HCT116 (cell line): ENCODE data around the gene LCE4A.

Experiments
- CEBPB ChIP-seq: IDR thresholded peaks from 2 replicates; pipeline ENCODE4 v1.6.1; 2012; ENCODE audit warnings: low read depth
- EGR1 ChIP-seq: IDR thresholded peaks from 2 replicates; pipeline ENCODE4 v1.6.1; 2012; ENCODE audit warnings: low read depth
- MAX ChIP-seq: IDR thresholded peaks from 2 replicates; pipeline ENCODE4 v1.6.1; 2012
- POLR2A ChIP-seq: IDR thresholded peaks from 2 replicates; pipeline ENCODE4 v1.7.0; 2011; ENCODE audit warnings: borderline replicate concordance; ENCODE audit not compliant: insufficient read depth, insufficient read length; ENCODE audit errors: extremely low read depth
- POLR2AphosphoS5 ChIP-seq: IDR thresholded peaks from 2 replicates; pipeline ENCODE4 v1.6.1; 2011; ENCODE audit warnings: mild to moderate bottlenecking, low read depth, low read length, moderate library complexity
- RAD21 ChIP-seq: IDR thresholded peaks from 2 replicates; pipeline ENCODE4 v1.6.1; 2012; ENCODE audit warnings: low read depth, mild to moderate bottlenecking
- REST ChIP-seq: IDR thresholded peaks from 2 replicates; pipeline ENCODE4 v1.6.1; 2012; ENCODE audit warnings: low read depth
- YY1 ChIP-seq: IDR thresholded peaks from 2 replicates; pipeline ENCODE4 v1.6.1; 2011; ENCODE audit warnings: low read length, low read depth, moderate library complexity, mild to moderate bottlenecking; ENCODE audit not compliant: insufficient replicate concordance; ENCODE audit errors: extremely low read depth
- ZNF274 ChIP-seq: fragments of 200-500 bp; sonication (Bioruptor generic); IDR thresholded peaks from 2 replicates; pipeline ENCODE4 v1.6.1; 2014; ENCODE audit warnings: mild to moderate bottlenecking, low read depth, low read length, inconsistent platforms
- TF ChIP-seq, protein P1 (sequence below), 3 experiments: fragments of 200-600 bp in 1 of 3; sonication (generic) in 1 of 3; IDR thresholded peaks in 2 of 3; conservative IDR thresholded peaks in 1 of 3; 2 replicates each; pipeline ENCODE4 v1.5.1; 2012 to 2017; ENCODE audit warnings: low read depth in 2 of 3, low read length in 2 of 3, antibody characterized with exemption in 1 of 3, borderline replicate concordance in 1 of 3, control low read depth in 1 of 3, mild to moderate bottlenecking in 1 of 3, mixed read lengths in 1 of 3, mixed run types in 1 of 3, moderate library complexity in 1 of 3; ENCODE audit not compliant: insufficient read depth in 1 of 3

GRCh38 chr1:152679459-152679858 is 28.5 kb upstream of the LCE4A start:
- no peak for TF ChIP-seq MAX
- no peak for TF ChIP-seq POLR2A
- no peak for TF ChIP-seq RAD21
- no peak for TF ChIP-seq YY1
- TF ChIP-seq ZNF274 = no peak
- no peak for TF ChIP-seq EGR1
- TF ChIP-seq, protein P1, sequence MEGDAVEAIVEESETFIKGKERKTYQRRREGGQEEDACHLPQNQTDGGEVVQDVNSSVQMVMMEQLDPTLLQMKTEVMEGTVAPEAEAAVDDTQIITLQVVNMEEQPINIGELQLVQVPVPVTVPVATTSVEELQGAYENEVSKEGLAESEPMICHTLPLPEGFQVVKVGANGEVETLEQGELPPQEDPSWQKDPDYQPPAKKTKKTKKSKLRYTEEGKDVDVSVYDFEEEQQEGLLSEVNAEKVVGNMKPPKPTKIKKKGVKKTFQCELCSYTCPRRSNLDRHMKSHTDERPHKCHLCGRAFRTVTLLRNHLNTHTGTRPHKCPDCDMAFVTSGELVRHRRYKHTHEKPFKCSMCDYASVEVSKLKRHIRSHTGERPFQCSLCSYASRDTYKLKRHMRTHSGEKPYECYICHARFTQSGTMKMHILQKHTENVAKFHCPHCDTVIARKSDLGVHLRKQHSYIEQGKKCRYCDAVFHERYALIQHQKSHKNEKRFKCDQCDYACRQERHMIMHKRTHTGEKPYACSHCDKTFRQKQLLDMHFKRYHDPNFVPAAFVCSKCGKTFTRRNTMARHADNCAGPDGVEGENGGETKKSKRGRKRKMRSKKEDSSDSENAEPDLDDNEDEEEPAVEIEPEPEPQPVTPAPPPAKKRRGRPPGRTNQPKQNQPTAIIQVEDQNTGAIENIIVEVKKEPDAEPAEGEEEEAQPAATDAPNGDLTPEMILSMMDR (IDR thresholded peaks at IDR 0.05 in 2 of 3, conservative IDR thresholded peaks at IDR 0.05 in 1 of 3; ENCODE audit: borderline replicate concordance in 1 of 3, insufficient read depth in 1 of 3, low read depth in 2 of 3, low read length in 2 of 3) = no peak
- TF ChIP-seq POLR2AphosphoS5 = no peak
- TF ChIP-seq REST = no peak
- TF ChIP-seq CEBPB = no peak
